GM12878 (cell line): ENCODE results near the gene GNG12. TPM values are rescaled to one million over a fixed set of nuclear protein-coding genes. Genes with fewer than 3 reads are reported as not detected.

ENCODE experiments used
- ATAC-seq: fragments of 200-7000 bp; cut with Tn5 transposase; 3 replicates; pipeline ENCODE4 v1.9.1; 2020; ENCODE audit warnings: mild to moderate bottlenecking, moderate library complexity
- BruUV-seq: library from RNA; stranded (reverse); fragments of 400-500 nt; replicated peaks from 2 replicates; lab custom pipeline; 2021; lab: Mats Ljungman, UMichigan
- CTCF ChIA-PET: fragments of 300-600 bp; sonication (Branson Sonifier 250); formaldehyde crosslinking; extraction: SDS; loops from one replicate; lab custom pipeline; 2021; ENCODE audit warnings: inconsistent platforms; lab: Yijun Ruan, JAX
- POLR2A ChIA-PET: fragments of 350-600 bp; formaldehyde crosslinking; extraction: SDS; loops from one replicate; lab custom pipeline; 2021; ENCODE audit warnings: inconsistent platforms; lab: Charles Lee
- RAD21 ChIA-PET: fragments of 300-600 bp; sonication (Branson Sonifier 250); formaldehyde crosslinking; loops from one replicate; lab custom pipeline; 2023; ENCODE audit warnings: antibody characterized with exemption; ENCODE audit not compliant: unreplicated experiment; lab: Charles Lee
- SMC1A ChIA-PET: fragments of 300-600 bp; sonication (Branson Sonifier 250); formaldehyde crosslinking; loops from one replicate; lab custom pipeline; 2023; ENCODE audit not compliant: unreplicated experiment, uncharacterized antibody; lab: Charles Lee
- DNase-seq: peaks from one replicate; pipeline ENCODE4 v3.0.0-alpha.2; 2011; ENCODE audit warnings: low read depth, low spot score
- FAIRE-seq: peaks from 3 replicates; lab custom pipeline; 2011; peaks lifted over from hg19 to GRCh38; lab: Jason Lieb, UNC
- H2AFZ ChIP-seq: 2 replicates; pipeline ENCODE4 v1.6.0; 2011; ENCODE audit warnings: low read depth, low read length, control low read depth; ENCODE audit not compliant: control insufficient read depth
- H3K27ac ChIP-seq: 2 replicates; pipeline ENCODE4 v1.5.1; 2011; ENCODE audit warnings: control low read depth; ENCODE audit not compliant: control insufficient read depth, insufficient read depth
- H3K27me3 ChIP-seq, 2 experiments: replicated peaks in 1 of 2; 2 replicates each; pipeline versions ENCODE4 v1.6.0 to v1.6.1; 2011; ENCODE audit warnings: low read length in 1 of 2; ENCODE audit not compliant: control insufficient read depth in 2 of 2, insufficient read depth in 2 of 2
- H3K36me3 ChIP-seq, 2 experiments: 2 replicates each; pipeline ENCODE4 v1.5.1; 2011; ENCODE audit warnings: low read length in 1 of 2; ENCODE audit not compliant: control insufficient read depth in 2 of 2, insufficient read depth in 2 of 2
- H3K4me1 ChIP-seq: 2 replicates; pipeline ENCODE4 v1.6.1; 2011; ENCODE audit warnings: mild to moderate bottlenecking, low read length, moderate library complexity, mixed read lengths; ENCODE audit not compliant: control insufficient read depth, insufficient read depth
- H3K4me2 ChIP-seq: 2 replicates; pipeline ENCODE4 v1.6.0; 2011; ENCODE audit warnings: control low read depth; ENCODE audit not compliant: control insufficient read depth, insufficient read depth
- H3K4me3 ChIP-seq: fragments of 200-600 bp; sonication (generic); 2 replicates; pipeline ENCODE4 v1.5.1; 2016
- H3K79me2 ChIP-seq: 2 replicates; pipeline ENCODE4 v1.6.0; 2011; ENCODE audit warnings: low read length; ENCODE audit not compliant: control insufficient read depth, insufficient read depth
- H3K9ac ChIP-seq: 2 replicates; pipeline ENCODE4 v1.8.0; 2011; ENCODE audit warnings: low read length, control low read depth, mixed read lengths; ENCODE audit not compliant: control insufficient read depth, insufficient read depth
- H3K9me3 ChIP-seq: replicated peaks from 3 replicates; pipeline ENCODE4 v1.5.1; 2011; ENCODE audit warnings: mild to moderate bottlenecking, low read length; ENCODE audit not compliant: control insufficient read depth, insufficient read depth
- H4K20me1 ChIP-seq: 2 replicates; pipeline ENCODE4 v1.6.0; 2011; ENCODE audit not compliant: control insufficient read depth, insufficient read depth
- ASH2L ChIP-seq: fragments of 300-600, 200-600 bp; sonication (generic); IDR thresholded peaks from 2 replicates; pipeline ENCODE4 v1.6.1; 2017; ENCODE audit warnings: low read depth, mild to moderate bottlenecking, borderline replicate concordance
- HDAC6 ChIP-seq: fragments of 200-600 bp; sonication (generic); IDR thresholded peaks from one replicate; pipeline ENCODE4 v1.8.0; 2017; ENCODE audit warnings: antibody characterized with exemption; ENCODE audit not compliant: unreplicated experiment
- MTA2 ChIP-seq: fragments of 450-650 bp; IDR thresholded peaks from 2 replicates; pipeline ENCODE4 v1.6.1; 2016; ENCODE audit warnings: low read depth, mild to moderate bottlenecking, moderate library complexity
- NBN ChIP-seq: fragments of 450-650 bp; IDR thresholded peaks from 2 replicates; pipeline ENCODE4 v1.6.1; 2016
- PAX8 ChIP-seq: fragments of 450-650 bp; IDR thresholded peaks from 2 replicates; pipeline ENCODE4 v1.6.1; 2017; ENCODE audit warnings: mild to moderate bottlenecking, moderate library complexity
- SREBF1 ChIP-seq: IDR thresholded peaks from 2 replicates; pipeline ENCODE4 v1.6.1; 2012; ENCODE audit warnings: mild to moderate bottlenecking, low read length
- STAT3 ChIP-seq: IDR thresholded peaks from 2 replicates; pipeline ENCODE4 v1.6.1; 2011; ENCODE audit warnings: low read depth, low read length, improper control_type of control experiment
- SUZ12 ChIP-seq: fragments of 200-600 bp; sonication (generic); IDR thresholded peaks from one replicate; pipeline ENCODE4 v1.6.1; 2018; ENCODE audit warnings: antibody characterized with exemption, mild to moderate bottlenecking; ENCODE audit not compliant: unreplicated experiment
- WGBS: methylation state at CpG from one replicate; pipeline ENCODE4 v1.1.6; 2016; ENCODE audit warnings: low lambda C conversion rate; ENCODE audit not compliant: insufficient replicate concordance, insufficient coverage; ENCODE audit errors: missing lambda C conversion rate; 5-methylcytosine and 5-hydroxymethylcytosine counted together
- in situ Hi-C: fragments of 300-500 bp; cut with MboI; formaldehyde crosslinking; loops from 9 replicates; pipeline ENCODE4 v1.14.3; 2018; ENCODE audit warnings: mixed read lengths
- intact Hi-C: fragments of 100-400 bp; cut with micrococcal nuclease; formaldehyde crosslinking; loops from one replicate; pipeline ENCODE4 v1.14.2; 2022; ENCODE audit not compliant: unreplicated experiment
- polyA plus RNA-seq, 11 experiments: library from polyadenylated mRNA; depleted of rRNA in 4 of 11; unstranded in 6 of 11; stranded (reverse) in 5 of 11; fragments of >200 nt; fragmentation: Nextera tagmentation in 4 of 11; fragmentation: Illumina TruSeq in 1 of 11; extraction: Ambion mirVana in 4 of 11; extraction: Trizol in 1 of 11; gene quantifications; 1 replicate in 1 of 11; 2 replicates in 10 of 11; pipeline versions ENCODE4 v1.2.1 to v1.2.3, GENCODE V29; 2011 to 2016; ENCODE audit warnings: inconsistent platforms in 2 of 11, missing spikeins in 2 of 11, low read depth in 1 of 11
- total RNA-seq, 4 experiments: library from RNA; depleted of rRNA in 3 of 4; stranded (reverse); fragments of >200 nt in 3 of 4; fragmentation: Illumina TruSeq in 1 of 4; extraction: Trizol in 1 of 4; gene quantifications; 2 replicates each; pipeline versions ENCODE4 v1.2.1 to v1.2.3, GENCODE V29; 2013 to 2021
- TF ChIP-seq, protein P1 (sequence below): IDR thresholded peaks from 2 replicates; pipeline ENCODE4 v1.6.1; 2011; ENCODE audit warnings: borderline replicate concordance, low read depth, mild to moderate bottlenecking, moderate library complexity, low read length; ENCODE audit not compliant: insufficient read depth, poor library complexity, severe bottlenecking
- TF ChIP-seq, protein P2 (sequence below): IDR thresholded peaks from 2 replicates; pipeline ENCODE4 v1.6.1; 2011; ENCODE audit warnings: low read depth, low read length, improper control_type of control experiment, borderline replicate concordance
- TF ChIP-seq, protein P3 (sequence below): IDR thresholded peaks from 2 replicates; pipeline ENCODE4 v1.6.1; 2011; ENCODE audit warnings: low read depth, mild to moderate bottlenecking, low read length, moderate library complexity, borderline replicate concordance; ENCODE audit errors: extremely low read depth

The GNG12 gene
- total and polyA plus RNA-seq, 10 of the 15 experiments (the other 5 are each of a cell fraction or from before 2014, with no cell fraction given) = 0.22 to 32.8 (median 0.35) TPM

DNA sequence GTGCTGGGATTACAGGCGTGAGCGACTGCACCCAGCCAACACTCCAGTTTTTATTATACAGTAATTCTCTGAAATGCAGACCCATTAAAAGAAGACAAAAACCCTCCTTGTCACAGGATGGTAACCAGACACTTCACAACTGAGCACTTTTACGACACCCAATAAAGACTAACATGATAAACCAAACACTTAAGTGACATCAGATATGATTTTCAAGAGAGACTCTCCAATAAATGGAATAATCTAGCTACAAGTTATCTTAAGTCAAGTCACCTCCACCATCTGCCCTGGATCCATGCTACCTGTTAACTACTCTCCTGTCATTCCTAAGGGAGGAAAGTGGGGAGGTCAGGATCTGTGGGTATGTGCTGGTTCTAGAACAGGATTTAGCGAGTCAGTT, 5.6 kb downstream of the GNG12 start:
- in situ Hi-C loops = no loop called here
- no peak for FAIRE-seq

More for the DNA sequence above, 5.6 kb downstream of the GNG12 start:
- H3K27ac ChIP-seq = no peak overlapping the region
- ChIA-PET CTCF (interaction anchor here (0.9 to 16.7 kb wide), 5 partner anchors 9 to 67 kb away, joined by 3 to 298 read pairs (median 4); no protein-coding TSS in a partner anchor), SMC1A (interaction anchor here (0.6 to 47.8 kb wide), 10 partner anchors 8 to 1587 kb away, joined by 3 to 1058 read pairs (median 8); no protein-coding TSS in a partner anchor), POLR2A (interaction anchor here (0.9 to 1.9 kb wide), 2 partner anchors 7 to 60 kb away, joined by 3 to 5 read pairs; no protein-coding TSS in a partner anchor), RAD21 (interaction anchor here (1.2 to 15.4 kb wide), 8 partner anchors 8 to 142 kb away, joined by 3 to 320 read pairs (median 6); no protein-coding TSS in a partner anchor)
- H3K4me3 ChIP-seq = no peak overlapping the region
- no peak for TF ChIP-seq SREBF1
- TF ChIP-seq, protein P1, sequence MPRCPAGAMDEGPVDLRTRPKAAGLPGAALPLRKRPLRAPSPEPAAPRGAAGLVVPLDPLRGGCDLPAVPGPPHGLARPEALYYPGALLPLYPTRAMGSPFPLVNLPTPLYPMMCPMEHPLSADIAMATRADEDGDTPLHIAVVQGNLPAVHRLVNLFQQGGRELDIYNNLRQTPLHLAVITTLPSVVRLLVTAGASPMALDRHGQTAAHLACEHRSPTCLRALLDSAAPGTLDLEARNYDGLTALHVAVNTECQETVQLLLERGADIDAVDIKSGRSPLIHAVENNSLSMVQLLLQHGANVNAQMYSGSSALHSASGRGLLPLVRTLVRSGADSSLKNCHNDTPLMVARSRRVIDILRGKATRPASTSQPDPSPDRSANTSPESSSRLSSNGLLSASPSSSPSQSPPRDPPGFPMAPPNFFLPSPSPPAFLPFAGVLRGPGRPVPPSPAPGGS = no peak
- no peak for TF ChIP-seq MTA2
- TF ChIP-seq, protein P2, sequence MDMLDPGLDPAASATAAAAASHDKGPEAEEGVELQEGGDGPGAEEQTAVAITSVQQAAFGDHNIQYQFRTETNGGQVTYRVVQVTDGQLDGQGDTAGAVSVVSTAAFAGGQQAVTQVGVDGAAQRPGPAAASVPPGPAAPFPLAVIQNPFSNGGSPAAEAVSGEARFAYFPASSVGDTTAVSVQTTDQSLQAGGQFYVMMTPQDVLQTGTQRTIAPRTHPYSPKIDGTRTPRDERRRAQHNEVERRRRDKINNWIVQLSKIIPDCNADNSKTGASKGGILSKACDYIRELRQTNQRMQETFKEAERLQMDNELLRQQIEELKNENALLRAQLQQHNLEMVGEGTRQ = no peak
- no peak for TF ChIP-seq HDAC6
- TF ChIP-seq STAT3 = no peak
- TF ChIP-seq SUZ12 = no peak
- TF ChIP-seq NBN = no peak
- TF ChIP-seq, protein P3, sequence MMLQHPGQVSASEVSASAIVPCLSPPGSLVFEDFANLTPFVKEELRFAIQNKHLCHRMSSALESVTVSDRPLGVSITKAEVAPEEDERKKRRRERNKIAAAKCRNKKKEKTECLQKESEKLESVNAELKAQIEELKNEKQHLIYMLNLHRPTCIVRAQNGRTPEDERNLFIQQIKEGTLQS = no peak
- TF ChIP-seq ASH2L = no peak
- TF ChIP-seq PAX8 = no peak
- BruUV-seq = no TSS peak
- no peak overlapping the region for H3K9ac ChIP-seq
- no peak overlapping the region for H3K4me2 ChIP-seq
- no peak overlapping the region for H2AFZ ChIP-seq
- no peaks in the 10 kb centered on the region for H3K79me2 ChIP-seq
- DNase-seq = no peak
- ATAC-seq = no peak
- H3K27me3 ChIP-seq = peaks cover 4 to 9% of the 10 kb centered on the region in 2 experiments; a peak in 3 of 4 replicates
- intact Hi-C loops = no loop called here
- no peaks in the 10 kb centered on the region for H3K9me3 ChIP-seq
- no peaks in the 10 kb centered on the region for H4K20me1 ChIP-seq
- H3K36me3 ChIP-seq = no peaks in the 10 kb centered on the region
- H3K4me1 ChIP-seq = no peaks in the 10 kb centered on the region
- 47% methylated on average over 4 of the region's 4 CpGs for WGBS
